HEK293 (cell line): ENCODE data around the gene GDPD3.

Experiments used
- CTCF ChIA-PET: fragments of 350-600 bp; formaldehyde crosslinking; extraction: SDS; loops from one replicate; lab custom pipeline; 2021; ENCODE audit warnings: antibody characterized with exemption; lab: Yijun Ruan, JAX
- POLR2A ChIA-PET: fragments of 300-600 bp; formaldehyde crosslinking; extraction: SDS; loops from one replicate; lab custom pipeline; 2020; ENCODE audit warnings: antibody characterized with exemption, inconsistent platforms; lab: Yijun Ruan, JAX
- H3K27ac ChIP-seq: fragments of 200-500 bp; sonication (Bioruptor generic); 2 replicates; pipeline ENCODE4 v1.5.1; 2014; ENCODE audit warnings: low read depth, low read length, control low read depth, inconsistent platforms; ENCODE audit errors: extremely low read depth
- H3K36me3 ChIP-seq, 2 experiments: fragments of 200-500 bp in 1 of 2; sonication (Bioruptor generic) in 1 of 2; 1 replicate in 1 of 2; 2 replicates in 1 of 2; pipeline ENCODE4 v1.5.1; 2014 to 2017; ENCODE audit warnings: inconsistent platforms in 2 of 2, low read length in 2 of 2; ENCODE audit not compliant: control insufficient read depth in 2 of 2, insufficient read depth in 1 of 2
- H3K4me1 ChIP-seq: fragments of 200-500 bp; sonication (Bioruptor generic); 2 replicates; pipeline ENCODE4 v1.5.1; 2014; ENCODE audit warnings: mild to moderate bottlenecking, low read length, inconsistent platforms; ENCODE audit not compliant: control insufficient read depth, insufficient read depth
- H3K4me3 ChIP-seq: 2 replicates; pipeline ENCODE4 v1.5.1; 2011; ENCODE audit warnings: low read depth, mild to moderate bottlenecking, control low read depth, low read length, moderate library complexity
- H3K9me3 ChIP-seq: fragments of 200-500 bp; sonication (Bioruptor generic); 2 replicates; pipeline ENCODE4 v1.5.1; 2014; ENCODE audit warnings: low read depth, low read length, inconsistent platforms; ENCODE audit not compliant: control insufficient read depth, insufficient read depth
- GLIS1 ChIP-seq: fragments of 450-650 bp; formaldehyde crosslinking; IDR thresholded peaks from 2 replicates; pipeline ENCODE4 v1.5.1; 2016; ENCODE audit warnings: missing biosample characterization, missing genetic modification characterization
- HOXC10 ChIP-seq: sonication (generic); formaldehyde crosslinking; IDR thresholded peaks from 2 replicates; pipeline ENCODE4 v1.8.1; 2023; ENCODE audit warnings: mild to moderate bottlenecking, missing genetic modification reagents
- KLF10 ChIP-seq: fragments of 450-650 bp; IDR thresholded peaks from 2 replicates; pipeline ENCODE4 v1.5.1; 2018; ENCODE audit warnings: missing biosample characterization, mild to moderate bottlenecking, missing genetic modification characterization
- KLF9 ChIP-seq: fragments of 450-650 bp; formaldehyde crosslinking; IDR thresholded peaks from 2 replicates; pipeline ENCODE4 v1.5.1; 2016; ENCODE audit warnings: missing biosample characterization, missing genetic modification characterization, low read depth
- OVOL3 ChIP-seq: fragments of 450-650 bp; formaldehyde crosslinking; IDR thresholded peaks from 2 replicates; pipeline ENCODE4 v1.5.1; 2016; ENCODE audit warnings: missing biosample characterization, missing genetic modification characterization
- SCRT2 ChIP-seq: fragments of 450-650 bp; formaldehyde crosslinking; IDR thresholded peaks from 2 replicates; pipeline ENCODE4 v1.5.1; 2016; ENCODE audit warnings: missing biosample characterization, missing genetic modification characterization
- WT1 ChIP-seq: fragments of 450-650 bp; formaldehyde crosslinking; IDR thresholded peaks from 2 replicates; pipeline ENCODE4 v1.5.1; 2016; ENCODE audit warnings: missing biosample characterization, missing genetic modification characterization
- YY2 ChIP-seq: fragments of 450-650 bp; formaldehyde crosslinking; IDR thresholded peaks from 2 replicates; pipeline ENCODE4 v1.5.1; 2016; ENCODE audit warnings: missing biosample characterization, missing genetic modification characterization
- ZBTB20 ChIP-seq: fragments of 450-650 bp; formaldehyde crosslinking; IDR thresholded peaks from 2 replicates; pipeline ENCODE4 v1.5.1; 2016; ENCODE audit warnings: missing biosample characterization, missing genetic modification characterization
- ZBTB48 ChIP-seq: fragments of 450-650 bp; formaldehyde crosslinking; IDR thresholded peaks from 2 replicates; pipeline ENCODE4 v1.5.1; 2016; ENCODE audit warnings: missing biosample characterization, missing genetic modification characterization
- ZFHX2 ChIP-seq: fragments of 450-650 bp; formaldehyde crosslinking; conservative IDR thresholded peaks from 2 replicates; pipeline ENCODE4 v1.5.1; 2016; ENCODE audit warnings: missing biosample characterization, missing genetic modification characterization
- ZIC2 ChIP-seq: fragments of 450-650 bp; formaldehyde crosslinking; IDR thresholded peaks from 2 replicates; pipeline ENCODE4 v1.5.1; 2016; ENCODE audit warnings: missing biosample characterization, missing genetic modification characterization
- ZNF169 ChIP-seq: fragments of 450-650 bp; formaldehyde crosslinking; IDR thresholded peaks from 2 replicates; pipeline ENCODE4 v1.5.1; 2016; ENCODE audit warnings: missing biosample characterization, missing genetic modification characterization
- ZNF174 ChIP-seq: fragments of 450-650 bp; formaldehyde crosslinking; IDR thresholded peaks from 2 replicates; pipeline ENCODE4 v1.5.0; 2017; ENCODE audit warnings: missing biosample characterization, mild to moderate bottlenecking, missing genetic modification characterization
- ZNF211 ChIP-seq: fragments of 450-650 bp; formaldehyde crosslinking; IDR thresholded peaks from 2 replicates; pipeline ENCODE4 v1.5.1; 2016; ENCODE audit warnings: low read depth, missing biosample characterization, missing genetic modification characterization
- ZNF266 ChIP-seq: fragments of 450-650 bp; formaldehyde crosslinking; IDR thresholded peaks from 2 replicates; pipeline ENCODE4 v1.5.1; 2016; ENCODE audit warnings: missing biosample characterization, missing genetic modification characterization, low read depth
- ZNF391 ChIP-seq: fragments of 450-650 bp; formaldehyde crosslinking; IDR thresholded peaks from 2 replicates; pipeline ENCODE4 v1.5.1; 2016; ENCODE audit warnings: low read depth, missing biosample characterization, missing genetic modification characterization, borderline replicate concordance
- ZNF514 ChIP-seq: fragments of 450-650 bp; formaldehyde crosslinking; IDR thresholded peaks from 2 replicates; pipeline ENCODE4 v1.5.1; 2016; ENCODE audit warnings: missing biosample characterization, missing genetic modification characterization
- ZNF560 ChIP-seq: fragments of 450-650 bp; formaldehyde crosslinking; IDR thresholded peaks from 2 replicates; pipeline ENCODE4 v1.5.1; 2017; ENCODE audit warnings: missing biosample characterization, missing genetic modification characterization, borderline replicate concordance
- ZNF571 ChIP-seq: fragments of 450-650 bp; formaldehyde crosslinking; IDR thresholded peaks from 2 replicates; pipeline ENCODE4 v1.5.0; 2017; ENCODE audit warnings: missing biosample characterization, missing genetic modification characterization
- ZNF600 ChIP-seq: fragments of 450-650 bp; formaldehyde crosslinking; IDR thresholded peaks from 2 replicates; pipeline ENCODE4 v1.5.1; 2016; ENCODE audit warnings: missing biosample characterization, missing genetic modification characterization
- ZNF610 ChIP-seq: fragments of 450-650 bp; formaldehyde crosslinking; IDR thresholded peaks from 2 replicates; pipeline ENCODE4 v1.5.1; 2016; ENCODE audit warnings: missing biosample characterization, missing genetic modification characterization, borderline replicate concordance
- ZNF707 ChIP-seq: fragments of 450-650 bp; formaldehyde crosslinking; IDR thresholded peaks from 2 replicates; pipeline ENCODE4 v1.5.1; 2016; ENCODE audit warnings: missing biosample characterization, missing genetic modification characterization
- TF ChIP-seq, protein P1 (sequence below): fragments of 450-650 bp; formaldehyde crosslinking; optimal IDR thresholded peaks from 2 replicates; pipeline ENCODE3; 2016; ENCODE audit warnings: missing biosample characterization, mild to moderate bottlenecking, missing genetic modification characterization
- TF ChIP-seq, protein P2 (sequence below): fragments of 450-650 bp; formaldehyde crosslinking; IDR thresholded peaks from 2 replicates; pipeline ENCODE4 v1.5.1; 2016; ENCODE audit warnings: missing biosample characterization, missing genetic modification characterization
- TF ChIP-seq, protein P3 (sequence below): fragments of 450-650 bp; formaldehyde crosslinking; IDR thresholded peaks from 2 replicates; pipeline ENCODE4 v1.5.1; 2016; ENCODE audit warnings: missing biosample characterization, missing genetic modification characterization
- TF ChIP-seq, protein P4 (sequence below): fragments of 450-650 bp; formaldehyde crosslinking; IDR thresholded peaks from 2 replicates; pipeline ENCODE4 v1.5.1; 2016; ENCODE audit warnings: missing biosample characterization, missing genetic modification characterization, low read depth

Gene GDPD3, protein sequence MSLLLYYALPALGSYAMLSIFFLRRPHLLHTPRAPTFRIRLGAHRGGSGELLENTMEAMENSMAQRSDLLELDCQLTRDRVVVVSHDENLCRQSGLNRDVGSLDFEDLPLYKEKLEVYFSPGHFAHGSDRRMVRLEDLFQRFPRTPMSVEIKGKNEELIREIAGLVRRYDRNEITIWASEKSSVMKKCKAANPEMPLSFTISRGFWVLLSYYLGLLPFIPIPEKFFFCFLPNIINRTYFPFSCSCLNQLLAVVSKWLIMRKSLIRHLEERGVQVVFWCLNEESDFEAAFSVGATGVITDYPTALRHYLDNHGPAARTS

DNA sequence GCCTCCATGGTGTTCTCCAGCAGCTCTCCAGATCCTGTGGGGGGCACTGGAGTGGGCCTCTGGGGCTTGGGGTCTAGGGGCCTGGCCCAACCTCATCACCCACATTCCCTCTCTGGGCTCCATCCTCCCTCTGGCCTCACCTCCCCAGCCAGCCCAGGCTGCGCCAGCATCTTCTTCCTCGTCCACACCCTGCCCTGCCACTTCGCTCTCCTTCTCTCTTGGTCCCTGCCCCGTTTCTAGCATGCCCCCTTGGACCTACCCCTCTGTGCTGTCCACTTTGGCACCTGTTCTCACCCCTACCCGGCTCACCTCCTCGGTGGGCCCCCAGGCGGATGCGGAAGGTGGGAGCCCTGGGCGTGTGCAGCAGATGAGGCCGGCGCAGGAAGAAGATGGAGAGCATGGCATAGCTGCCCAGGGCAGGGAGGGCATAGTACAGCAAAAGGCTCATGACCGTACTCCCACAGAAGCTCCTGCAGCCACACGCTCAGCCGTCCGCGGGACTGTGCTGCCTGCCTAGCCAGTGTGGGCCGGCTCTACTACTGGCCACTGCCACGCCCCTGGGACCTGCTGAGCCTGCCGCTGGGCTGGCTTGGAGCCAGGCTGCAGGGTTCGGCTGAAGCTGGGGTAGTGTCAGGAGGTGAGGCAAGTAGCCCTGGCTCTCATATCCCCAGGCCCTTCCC is at the start of gene GDPD3:
Gene GDPD3 (minus strand): TSS at position 507 of the 680 bp plus-strand sequence. CDS start 59 bp downstream, at position 448.
- Histone ChIP-seq H3K27ac (no peak within 1 kb of the TSS), H3K4me3 (no peak within 1 kb of the TSS), H3K9me3 (no peaks in the 10 kb centered on the region), H3K4me1 (no peaks in the 10 kb centered on the region), H3K36me3 (peaks cover 4 to 75% of the 10 kb centered on the region in 2 experiments; a peak in 2 of 3 replicates)
- ChIA-PET CTCF (interaction anchor here (0.6 to 6.1 kb wide), 14 partner anchors 8 to 398 kb away, joined by 3 to 38 read pairs (median 4); partner anchors contain the start of gene TBX6), POLR2A (no interaction called here)
- TF ChIP-seq ZBTB20 (tag by site-specific recombination) (no peak), ZNF560 (tag by site-specific recombination) (no peak), ZFHX2 (tag by site-specific recombination) (no peak), ZNF174 (tag by site-specific recombination) (no peak), ZIC2 (peak; percentile 66), ZNF600 (tag by site-specific recombination) (peak; percentile 17; the same call in 1 of the 2 replicates), KLF9 (tag by site-specific recombination) (peak; percentile 51; the same call in 1 of the 2 replicates), ZBTB48 (tag by site-specific recombination) (no peak), OVOL3 (tag by site-specific recombination) (no peak), YY2 (0 out of 2 replicates have a peak, but pooled peaks have one; percentile 4), ZNF610 (tag by site-specific recombination) (no peak), ZNF514 (no peak), ZNF707 (no peak), ZNF571 (tag by site-specific recombination) (no peak), GLIS1 (tag by site-specific recombination) (no peak), SCRT2 (tag by site-specific recombination) (0 out of 2 replicates have a peak, but pooled peaks have one; percentile 12), HOXC10 (no peak), KLF10 (tag by site-specific recombination) (peak; percentile 30; the same call in 1 of the 2 replicates), ZNF391 (tag by site-specific recombination) (peak; percentile 57; the same call in 1 of the 2 replicates), WT1 (tag by site-specific recombination) (no peak), ZNF211 (tag by site-specific recombination) (no peak), ZNF266 (tag by site-specific recombination) (no peak), ZNF169 (tag by site-specific recombination) (no peak)
- TF ChIP-seq, protein P1, sequence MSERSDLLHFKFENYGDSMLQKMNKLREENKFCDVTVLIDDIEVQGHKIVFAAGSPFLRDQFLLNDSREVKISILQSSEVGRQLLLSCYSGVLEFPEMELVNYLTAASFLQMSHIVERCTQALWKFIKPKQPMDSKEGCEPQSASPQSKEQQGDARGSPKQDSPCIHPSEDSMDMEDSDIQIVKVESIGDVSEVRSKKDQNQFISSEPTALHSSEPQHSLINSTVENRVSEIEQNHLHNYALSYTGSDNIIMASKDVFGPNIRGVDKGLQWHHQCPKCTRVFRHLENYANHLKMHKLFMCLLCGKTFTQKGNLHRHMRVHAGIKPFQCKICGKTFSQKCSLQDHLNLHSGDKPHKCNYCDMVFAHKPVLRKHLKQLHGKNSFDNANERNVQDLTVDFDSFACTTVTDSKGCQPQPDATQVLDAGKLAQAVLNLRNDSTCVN (tag by site-specific recombination): peak; percentile 7
- TF ChIP-seq, protein P2, sequence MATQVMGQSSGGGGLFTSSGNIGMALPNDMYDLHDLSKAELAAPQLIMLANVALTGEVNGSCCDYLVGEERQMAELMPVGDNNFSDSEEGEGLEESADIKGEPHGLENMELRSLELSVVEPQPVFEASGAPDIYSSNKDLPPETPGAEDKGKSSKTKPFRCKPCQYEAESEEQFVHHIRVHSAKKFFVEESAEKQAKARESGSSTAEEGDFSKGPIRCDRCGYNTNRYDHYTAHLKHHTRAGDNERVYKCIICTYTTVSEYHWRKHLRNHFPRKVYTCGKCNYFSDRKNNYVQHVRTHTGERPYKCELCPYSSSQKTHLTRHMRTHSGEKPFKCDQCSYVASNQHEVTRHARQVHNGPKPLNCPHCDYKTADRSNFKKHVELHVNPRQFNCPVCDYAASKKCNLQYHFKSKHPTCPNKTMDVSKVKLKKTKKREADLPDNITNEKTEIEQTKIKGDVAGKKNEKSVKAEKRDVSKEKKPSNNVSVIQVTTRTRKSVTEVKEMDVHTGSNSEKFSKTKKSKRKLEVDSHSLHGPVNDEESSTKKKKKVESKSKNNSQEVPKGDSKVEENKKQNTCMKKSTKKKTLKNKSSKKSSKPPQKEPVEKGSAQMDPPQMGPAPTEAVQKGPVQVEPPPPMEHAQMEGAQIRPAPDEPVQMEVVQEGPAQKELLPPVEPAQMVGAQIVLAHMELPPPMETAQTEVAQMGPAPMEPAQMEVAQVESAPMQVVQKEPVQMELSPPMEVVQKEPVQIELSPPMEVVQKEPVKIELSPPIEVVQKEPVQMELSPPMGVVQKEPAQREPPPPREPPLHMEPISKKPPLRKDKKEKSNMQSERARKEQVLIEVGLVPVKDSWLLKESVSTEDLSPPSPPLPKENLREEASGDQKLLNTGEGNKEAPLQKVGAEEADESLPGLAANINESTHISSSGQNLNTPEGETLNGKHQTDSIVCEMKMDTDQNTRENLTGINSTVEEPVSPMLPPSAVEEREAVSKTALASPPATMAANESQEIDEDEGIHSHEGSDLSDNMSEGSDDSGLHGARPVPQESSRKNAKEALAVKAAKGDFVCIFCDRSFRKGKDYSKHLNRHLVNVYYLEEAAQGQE: no peak
- TF ChIP-seq, protein P3, sequence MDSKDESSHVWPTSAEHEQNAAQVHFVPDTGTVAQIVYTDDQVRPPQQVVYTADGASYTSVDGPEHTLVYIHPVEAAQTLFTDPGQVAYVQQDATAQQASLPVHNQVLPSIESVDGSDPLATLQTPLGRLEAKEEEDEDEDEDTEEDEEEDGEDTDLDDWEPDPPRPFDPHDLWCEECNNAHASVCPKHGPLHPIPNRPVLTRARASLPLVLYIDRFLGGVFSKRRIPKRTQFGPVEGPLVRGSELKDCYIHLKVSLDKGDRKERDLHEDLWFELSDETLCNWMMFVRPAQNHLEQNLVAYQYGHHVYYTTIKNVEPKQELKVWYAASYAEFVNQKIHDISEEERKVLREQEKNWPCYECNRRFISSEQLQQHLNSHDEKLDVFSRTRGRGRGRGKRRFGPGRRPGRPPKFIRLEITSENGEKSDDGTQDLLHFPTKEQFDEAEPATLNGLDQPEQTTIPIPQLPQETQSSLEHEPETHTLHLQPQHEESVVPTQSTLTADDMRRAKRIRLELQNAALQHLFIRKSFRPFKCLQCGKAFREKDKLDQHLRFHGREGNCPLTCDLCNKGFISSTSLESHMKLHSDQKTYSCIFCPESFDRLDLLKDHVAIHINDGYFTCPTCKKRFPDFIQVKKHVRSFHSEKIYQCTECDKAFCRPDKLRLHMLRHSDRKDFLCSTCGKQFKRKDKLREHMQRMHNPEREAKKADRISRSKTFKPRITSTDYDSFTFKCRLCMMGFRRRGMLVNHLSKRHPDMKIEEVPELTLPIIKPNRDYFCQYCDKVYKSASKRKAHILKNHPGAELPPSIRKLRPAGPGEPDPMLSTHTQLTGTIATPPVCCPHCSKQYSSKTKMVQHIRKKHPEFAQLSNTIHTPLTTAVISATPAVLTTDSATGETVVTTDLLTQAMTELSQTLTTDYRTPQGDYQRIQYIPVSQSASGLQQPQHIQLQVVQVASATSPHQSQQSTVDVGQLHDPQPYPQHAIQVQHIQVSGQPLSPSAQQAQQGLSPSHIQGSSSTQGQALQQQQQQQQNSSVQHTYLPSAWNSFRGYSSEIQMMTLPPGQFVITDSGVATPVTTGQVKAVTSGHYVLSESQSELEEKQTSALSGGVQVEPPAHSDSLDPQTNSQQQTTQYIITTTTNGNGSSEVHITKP (tag by site-specific recombination): no peak
- TF ChIP-seq, protein P4, sequence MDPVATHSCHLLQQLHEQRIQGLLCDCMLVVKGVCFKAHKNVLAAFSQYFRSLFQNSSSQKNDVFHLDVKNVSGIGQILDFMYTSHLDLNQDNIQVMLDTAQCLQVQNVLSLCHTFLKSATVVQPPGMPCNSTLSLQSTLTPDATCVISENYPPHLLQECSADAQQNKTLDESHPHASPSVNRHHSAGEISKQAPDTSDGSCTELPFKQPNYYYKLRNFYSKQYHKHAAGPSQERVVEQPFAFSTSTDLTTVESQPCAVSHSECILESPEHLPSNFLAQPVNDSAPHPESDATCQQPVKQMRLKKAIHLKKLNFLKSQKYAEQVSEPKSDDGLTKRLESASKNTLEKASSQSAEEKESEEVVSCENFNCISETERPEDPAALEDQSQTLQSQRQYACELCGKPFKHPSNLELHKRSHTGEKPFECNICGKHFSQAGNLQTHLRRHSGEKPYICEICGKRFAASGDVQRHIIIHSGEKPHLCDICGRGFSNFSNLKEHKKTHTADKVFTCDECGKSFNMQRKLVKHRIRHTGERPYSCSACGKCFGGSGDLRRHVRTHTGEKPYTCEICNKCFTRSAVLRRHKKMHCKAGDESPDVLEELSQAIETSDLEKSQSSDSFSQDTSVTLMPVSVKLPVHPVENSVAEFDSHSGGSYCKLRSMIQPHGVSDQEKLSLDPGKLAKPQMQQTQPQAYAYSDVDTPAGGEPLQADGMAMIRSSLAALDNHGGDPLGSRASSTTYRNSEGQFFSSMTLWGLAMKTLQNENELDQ (tag by site-specific recombination): no peak
